GM19240 (cell line): Measurements from ENCODE around the gene MEGF11.

ENCODE experiments used
- DNase-seq: peaks from one replicate; pipeline ENCODE4 v3.0.0; 2011; ENCODE audit warnings: low spot score; ENCODE audit not compliant: insufficient read length

MEGF11 gene

DNA sequence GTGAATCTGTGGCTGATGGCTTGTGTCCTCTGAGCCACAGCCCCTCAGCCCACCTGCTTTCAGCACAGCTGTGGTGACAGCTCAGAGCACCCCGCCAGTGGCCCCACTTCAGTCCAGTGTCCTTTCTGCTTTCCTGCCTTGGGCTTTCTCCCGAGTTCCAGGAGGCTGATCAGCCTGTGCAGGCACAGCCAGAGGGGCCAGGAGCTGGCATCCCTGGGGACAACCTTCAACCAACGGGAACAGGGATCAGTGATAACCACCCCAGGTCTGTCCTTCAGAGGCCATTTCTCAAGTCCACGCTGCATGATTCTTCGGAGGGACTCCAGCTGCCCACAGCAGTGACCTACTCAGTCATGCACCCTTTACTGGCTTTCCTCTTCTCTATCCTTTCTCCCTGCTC, 217.6 kb downstream of the MEGF11 start:
- DNase-seq, result no peak

DNA sequence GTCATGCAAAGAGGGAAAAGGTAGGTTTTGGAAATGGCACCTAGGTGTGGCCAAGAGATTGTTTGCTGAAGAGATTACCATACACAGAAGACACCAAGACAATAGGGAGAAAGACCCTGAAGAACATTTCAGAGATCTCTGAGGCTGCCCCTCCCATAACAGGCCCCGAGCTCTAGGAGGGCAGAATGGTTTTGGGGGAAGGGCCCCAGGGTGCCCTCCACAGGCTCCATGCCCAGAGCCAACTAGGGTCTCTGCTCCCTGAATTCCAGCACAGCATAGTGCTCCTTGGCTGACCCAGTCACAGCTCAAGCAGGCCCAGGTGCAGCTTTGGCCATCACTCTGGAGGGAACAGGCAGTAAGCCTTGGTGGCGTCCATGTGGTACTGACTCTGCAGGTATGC, 220.4 kb downstream of the MEGF11 start:
- no peak for DNase-seq

- no peak for DNase-seq
Measured at GRCh38 chr15:66032006-66032405, 221.5 kb downstream of the MEGF11 start.

GRCh38 chr15:66030650-66031049, 222.9 kb downstream of the MEGF11 start:
- no peak for DNase-seq

- no peak for DNase-seq
Measured at GRCh38 chr15:66029650-66030049, 223.9 kb downstream of the MEGF11 start.

DNA sequence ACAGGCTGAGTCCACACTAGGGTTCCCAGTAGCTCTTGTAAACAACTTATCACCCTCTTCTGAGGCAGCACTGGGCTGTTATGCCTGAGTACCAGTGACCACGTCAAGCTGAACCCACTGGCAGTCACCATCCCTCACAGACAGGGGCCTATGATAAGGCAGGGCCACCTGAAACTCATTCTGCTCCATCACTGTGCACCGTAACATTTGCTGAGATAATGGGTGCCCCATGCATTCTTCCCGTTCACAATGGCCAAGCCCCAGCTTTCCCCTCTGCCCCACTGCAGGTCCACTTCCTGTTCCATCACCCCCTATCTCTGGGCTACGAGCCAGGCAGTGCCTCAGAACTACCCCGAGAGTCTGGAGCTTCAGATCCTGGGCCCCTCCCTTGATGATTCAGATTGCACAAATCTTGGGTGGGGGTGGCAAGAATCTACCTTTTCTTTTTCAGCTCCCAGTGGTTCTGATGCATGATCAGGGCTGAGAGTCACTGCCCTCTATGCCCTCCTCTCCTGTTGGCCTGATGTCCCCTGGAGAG, 226.2 kb downstream of the MEGF11 start:
- no peak for DNase-seq

DNA sequence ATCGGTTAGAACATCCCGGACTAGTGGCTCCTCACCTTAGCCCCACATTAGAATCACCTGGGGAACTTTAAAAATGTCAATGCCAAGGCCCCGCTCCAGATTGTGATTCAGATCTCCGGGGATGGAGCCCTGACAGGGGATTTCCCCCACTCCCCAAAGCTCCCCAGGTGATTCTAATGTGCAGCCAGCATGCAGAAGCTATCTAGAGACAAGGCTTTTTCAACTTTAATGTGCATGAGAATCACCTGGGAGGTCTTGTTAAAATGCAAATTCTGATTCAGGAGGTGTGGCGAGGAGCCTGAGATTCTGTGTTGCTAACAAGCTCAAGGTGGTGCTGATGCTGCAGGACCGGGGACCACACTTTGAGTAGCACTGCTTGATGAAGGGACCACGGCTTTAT, 227.6 kb downstream of the MEGF11 start:
- DNase-seq, result no peak

DNA sequence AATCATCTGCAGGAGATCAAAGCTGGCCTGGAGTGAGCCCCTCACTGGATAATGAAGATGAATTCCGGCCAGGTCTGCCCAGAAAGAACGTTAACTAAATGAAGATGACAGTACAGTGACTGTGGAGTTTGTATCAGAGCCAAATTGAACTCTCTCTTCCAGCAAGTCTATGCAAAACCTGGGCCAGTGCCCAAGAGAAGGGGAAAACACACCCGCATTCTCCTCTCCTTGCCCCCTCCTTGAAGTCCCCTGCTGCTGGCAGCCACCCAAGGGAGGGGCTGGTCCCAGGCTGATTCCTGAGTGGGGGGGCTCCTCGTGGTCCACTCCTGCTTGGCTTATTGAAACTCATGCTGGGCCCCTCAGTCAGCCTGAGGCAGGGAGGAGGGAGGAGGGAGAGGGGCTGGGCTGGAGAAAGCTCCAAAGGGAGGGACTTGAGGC, 228.5 kb downstream of the MEGF11 start:
- no peak for DNase-seq

DNA sequence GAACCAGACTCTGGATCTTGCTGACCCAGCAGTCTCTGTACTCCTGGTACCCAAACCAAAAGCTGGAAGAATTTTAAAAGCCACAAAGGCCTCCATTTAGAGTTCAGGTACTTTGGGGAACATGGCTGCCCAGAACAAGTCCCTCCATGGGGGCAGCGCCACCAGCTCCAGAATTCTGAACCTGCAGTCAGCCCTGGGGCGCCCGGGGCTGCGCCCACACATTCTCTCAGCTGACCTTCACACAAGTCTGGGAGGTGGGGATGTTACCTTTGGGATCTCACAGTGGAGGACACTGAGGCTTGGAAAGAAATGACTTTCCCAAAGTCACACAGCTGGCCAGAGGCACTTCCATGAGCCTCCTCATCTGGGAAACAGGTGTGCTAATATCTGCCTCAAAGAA, 229.4 kb downstream of the MEGF11 start:
- no peak for DNase-seq

GRCh38 chr15:66023311-66023972, 230.1 kb downstream of the MEGF11 start:
- DNase-seq, result no peak

- DNase-seq, result no peak
Measured at GRCh38 chr15:66022163-66022525, 231.4 kb downstream of the MEGF11 start.

- no peak for DNase-seq
Measured at GRCh38 chr15:66021496-66022162, 231.9 kb downstream of the MEGF11 start.

DNA sequence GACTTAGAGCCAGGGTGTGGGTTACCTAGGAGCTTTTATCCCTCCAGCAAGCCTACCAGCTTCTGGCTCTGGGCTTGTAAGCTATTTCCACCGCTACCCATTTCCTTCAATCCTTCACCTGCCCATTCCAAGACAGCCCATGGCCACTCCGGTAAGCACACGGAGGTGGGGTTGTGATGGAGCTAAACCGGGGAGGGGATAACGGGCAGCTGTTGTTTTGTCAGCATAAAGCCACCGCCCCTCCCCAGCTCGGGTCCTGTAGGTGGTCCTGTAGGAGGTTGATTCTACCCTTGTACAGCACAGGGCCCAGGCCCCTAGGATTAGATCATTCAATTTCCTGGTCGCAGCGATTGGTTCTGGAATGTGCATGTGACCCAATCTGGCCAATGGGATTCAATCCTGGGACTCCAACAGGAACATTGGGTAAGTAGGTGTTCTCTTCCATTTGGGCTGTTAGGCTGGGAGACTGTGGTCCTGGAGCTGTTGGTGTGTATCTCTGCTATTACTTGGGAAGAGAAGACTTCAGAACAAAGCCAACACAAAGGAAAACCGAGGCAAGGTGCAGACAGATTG, 233.6 kb downstream of the MEGF11 start:
- no peak for DNase-seq

DNA sequence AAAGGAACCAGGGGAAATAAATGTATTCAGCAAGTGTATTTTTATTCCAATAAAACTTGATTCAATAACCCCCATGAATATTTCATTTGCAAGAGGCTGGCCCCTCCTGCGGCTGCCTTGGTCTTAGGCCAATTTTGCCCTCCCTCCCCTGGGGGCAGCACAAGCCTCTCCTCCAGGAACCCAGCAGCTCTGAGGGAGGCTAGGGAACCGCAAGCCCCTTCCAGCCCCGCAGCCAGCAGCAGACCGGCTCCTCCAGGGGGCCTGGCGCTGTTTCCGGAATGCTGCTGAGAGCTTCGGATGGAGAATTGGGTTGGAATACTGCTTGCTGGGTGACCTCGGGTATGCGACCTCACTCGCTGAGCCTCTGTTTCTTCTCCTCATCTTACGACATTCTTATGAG, 234.2 kb downstream of the MEGF11 start:
- DNase-seq, result no peak

DNA sequence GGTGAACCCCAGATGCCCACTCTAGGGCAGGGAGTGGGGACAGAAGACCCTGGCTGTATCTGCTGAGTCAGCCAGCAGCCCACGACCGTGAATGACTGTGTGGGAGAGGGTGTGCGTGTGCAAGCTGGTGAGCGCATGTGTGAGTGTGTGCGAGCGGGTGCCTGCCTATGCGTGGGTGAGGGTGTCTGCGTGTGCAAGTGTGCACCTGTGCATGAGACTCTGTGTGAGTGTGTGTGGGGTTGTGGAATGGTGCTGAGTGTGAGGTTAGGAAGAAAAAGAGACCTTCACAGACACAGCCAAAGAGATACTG, 235.1 kb downstream of the MEGF11 start:
- no peak for DNase-seq

- DNase-seq, result no peak
Measured at GRCh38 chr15:66017792-66018487, 235.6 kb downstream of the MEGF11 start.

DNA sequence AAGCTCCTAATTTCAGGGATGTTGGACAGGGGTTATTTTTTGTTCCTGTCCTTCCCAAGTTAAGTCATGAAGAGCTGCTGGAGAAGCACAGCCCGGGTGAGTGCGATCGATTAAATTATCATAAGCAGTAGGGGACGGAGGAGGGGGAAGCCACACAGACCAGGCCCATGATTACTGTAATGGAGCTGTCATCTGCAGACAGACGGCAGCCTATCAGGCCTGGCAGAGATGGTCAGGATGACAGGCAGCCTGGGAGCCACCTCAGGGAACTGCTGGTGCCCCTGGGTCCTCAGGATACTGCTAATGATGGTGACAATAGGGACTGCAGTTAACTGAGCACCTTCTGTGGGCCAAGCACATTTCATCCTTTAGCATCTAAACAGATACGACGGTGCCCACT, 236.6 kb downstream of the MEGF11 start:
- no peak for DNase-seq

GRCh38 chr15:66016199-66016598, 237.4 kb downstream of the MEGF11 start:
- DNase-seq, result no peak

GRCh38 chr15:66014635-66015182, 238.8 kb downstream of the MEGF11 start:
- no peak for DNase-seq

GRCh38 chr15:66014022-66014421, 239.5 kb downstream of the MEGF11 start:
- no peak for DNase-seq

DNA sequence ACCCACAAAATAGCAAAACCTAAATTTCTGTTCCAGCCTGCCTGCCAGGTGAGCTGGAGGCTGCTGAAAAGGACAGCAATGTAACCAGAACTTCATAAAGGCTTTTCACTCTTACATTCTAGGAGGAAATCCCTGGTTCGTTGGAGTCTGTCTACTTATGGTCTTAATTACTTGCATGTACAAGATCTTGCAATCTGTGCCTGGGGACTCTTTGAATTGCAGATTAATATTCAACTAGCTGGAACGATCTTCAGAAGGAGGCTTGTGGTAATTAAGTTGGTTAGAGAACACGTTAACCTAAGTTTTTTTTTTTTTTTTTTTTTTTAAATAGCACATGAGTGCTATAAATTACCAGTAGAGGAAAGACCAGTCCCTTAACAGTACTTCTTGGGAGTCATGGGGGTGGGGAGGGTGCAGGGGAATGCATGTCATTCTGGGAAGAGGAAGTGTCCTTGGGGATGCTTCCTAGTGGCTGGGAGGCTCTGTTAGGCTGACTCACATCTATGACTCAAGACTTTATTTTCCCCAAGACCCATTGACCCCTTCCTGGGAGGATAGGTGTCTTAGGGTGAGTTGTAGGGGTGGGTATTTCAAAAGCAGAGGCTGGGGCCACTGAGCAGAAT, 244.5 kb downstream of the MEGF11 start:
- DNase-seq, result no peak
